ENCODE measurements around the gene CARD14. TPM values are rescaled to one million over a fixed set of nuclear protein-coding genes. Genes with fewer than 3 reads are reported as not detected.

The CARD14 gene
- total RNA-seq, 1 donor from 2014 or later, result 1.1 TPM

DNA sequence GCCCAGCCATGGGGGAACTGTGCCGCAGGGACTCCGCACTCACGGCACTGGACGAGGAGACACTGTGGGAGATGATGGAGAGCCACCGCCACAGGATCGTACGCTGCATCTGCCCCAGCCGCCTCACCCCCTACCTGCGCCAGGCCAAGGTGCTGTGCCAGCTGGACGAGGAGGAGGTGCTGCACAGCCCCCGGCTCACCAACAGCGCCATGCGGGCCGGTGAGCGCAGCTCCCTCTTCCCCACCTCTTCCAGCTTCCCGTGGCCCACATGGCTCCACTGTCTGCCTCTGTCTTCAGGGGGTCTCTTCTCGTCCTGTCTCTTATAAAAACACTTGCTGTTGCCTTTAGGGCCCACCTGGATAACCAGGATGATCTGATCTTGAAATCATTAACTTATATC, 11.6 kb downstream of the CARD14 start:
- H3K36me3 ChIP-seq, result no peaks in the 10 kb centered on the region
- H3K27ac ChIP-seq, result no peak overlapping the region
- no peak for TF ChIP-seq CTCF (IDR thresholded peaks at IDR 0.05)
- no peak for ATAC-seq
- no peak overlapping the region for H3K4me3 ChIP-seq
- H3K4me1 ChIP-seq, result no peaks in the 10 kb centered on the region
- H3K27me3 ChIP-seq, result no peaks in the 10 kb centered on the region
- no peak for DNase-seq
- intact Hi-C loops (cut with DNase I), result no loop called here
- H3K9me3 ChIP-seq, result no peaks in the 10 kb centered on the region

GRCh38 chr17:80182118-80182844, 12.5 kb downstream of the CARD14 start:
- Histone ChIP-seq H3K9me3 (no peaks in the 10 kb centered on the region), H3K27ac (no peak overlapping the region), H3K4me3 (no peak overlapping the region), H3K36me3 (no peaks in the 10 kb centered on the region), H3K27me3 (no peaks in the 10 kb centered on the region), H3K4me1 (peaks cover 4% of the 10 kb centered on the region)
- no peak for TF ChIP-seq CTCF (IDR thresholded peaks at IDR 0.05)
- ATAC-seq, result no peak
- intact Hi-C loops (cut with DNase I), result no loop called here
- DNase-seq, result no peak

- TF ChIP-seq CTCF (IDR thresholded peaks at IDR 0.05), result no peak
- no peak overlapping the region for H3K4me3 ChIP-seq
- ATAC-seq, result no peak
- no peaks in the 10 kb centered on the region for H3K27me3 ChIP-seq
- intact Hi-C loops (cut with DNase I), result no loop called here
- H3K9me3 ChIP-seq, result no peaks in the 10 kb centered on the region
- H3K27ac ChIP-seq, result no peak overlapping the region
- H3K4me1 ChIP-seq, result peaks cover 10% of the 10 kb centered on the region
- no peak for DNase-seq
- H3K36me3 ChIP-seq, result no peaks in the 10 kb centered on the region
Observed at GRCh38 chr17:80182845-80183223, 13.0 kb downstream of the CARD14 start.

DNA sequence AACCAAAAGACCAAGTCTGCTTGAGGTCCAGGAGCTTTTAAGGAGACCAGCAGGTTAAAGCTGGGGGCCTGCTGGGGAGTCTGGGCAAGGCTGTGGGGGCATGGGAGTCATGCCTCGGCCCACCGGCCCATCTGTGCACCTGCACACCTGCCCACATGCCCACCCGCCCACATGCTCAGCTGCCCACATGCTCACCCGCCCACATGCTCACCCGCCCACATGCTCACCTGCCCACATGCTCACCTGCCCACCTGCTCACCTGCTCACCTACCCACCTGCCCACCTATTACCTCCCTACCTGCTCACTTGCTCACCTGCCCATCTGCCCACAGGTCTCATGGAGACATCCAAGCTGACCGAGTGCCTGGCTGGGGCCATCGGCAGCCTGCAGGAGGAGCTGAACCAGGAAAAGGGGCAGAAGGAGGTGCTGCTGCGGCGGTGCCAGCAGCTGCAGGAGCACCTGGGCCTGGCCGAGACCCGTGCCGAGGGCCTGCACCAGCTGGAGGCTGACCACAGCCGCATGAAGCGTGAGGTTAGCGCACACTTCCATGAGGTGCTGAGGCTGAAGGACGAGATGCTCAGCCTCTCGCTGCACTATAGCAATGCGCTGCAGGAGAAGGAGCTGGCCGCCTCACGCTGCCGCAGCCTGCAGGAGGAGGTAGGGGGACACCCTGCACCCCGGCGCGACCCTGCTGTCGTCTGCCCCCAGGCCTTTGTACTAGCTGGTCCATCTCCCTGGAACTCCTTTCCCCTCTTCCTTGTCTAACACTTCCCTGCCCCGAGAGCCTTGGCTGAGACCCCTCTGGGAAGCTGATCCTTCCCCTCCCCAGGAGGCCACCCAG, 14.0 kb downstream of the CARD14 start:
- intact Hi-C loops (cut with DNase I), result no loop called here
- no peak overlapping the region for H3K4me3 ChIP-seq
- ATAC-seq (no peak), DNase-seq (no peak)
- no peaks in the 10 kb centered on the region for H3K27me3 ChIP-seq
- H3K9me3 ChIP-seq, result no peaks in the 10 kb centered on the region
- peaks cover 12% of the 10 kb centered on the region for H3K4me1 ChIP-seq
- no peak for TF ChIP-seq CTCF (IDR thresholded peaks at IDR 0.05)
- H3K36me3 ChIP-seq, result no peaks in the 10 kb centered on the region
- no peak overlapping the region for H3K27ac ChIP-seq

- no peak for DNase-seq
- no peaks in the 10 kb centered on the region for H3K36me3 ChIP-seq
- peaks cover 12% of the 10 kb centered on the region for H3K4me1 ChIP-seq
- H3K4me3 ChIP-seq, result no peak overlapping the region
- ATAC-seq, result no peak
- H3K27ac ChIP-seq, result no peak overlapping the region
- H3K9me3 ChIP-seq, result no peaks in the 10 kb centered on the region
- no peaks in the 10 kb centered on the region for H3K27me3 ChIP-seq
- intact Hi-C loops (cut with DNase I), result no loop called here
- no peak for TF ChIP-seq CTCF (IDR thresholded peaks at IDR 0.05)
Observed at GRCh38 chr17:80184423-80184714, 14.5 kb downstream of the CARD14 start.
